Activated CD8-positive, alpha-beta T cell treated with anti-CD3 and anti-CD28 coated beads for 36 hours (primary cell): ENCODE data around the gene KRI1. TPM values are rescaled to one million over a fixed set of nuclear protein-coding genes. Genes with fewer than 3 reads are reported as not detected.
A peak's percentile ranks its signal among the peaks of the same experiment; 100 is the strongest.
"Not testable (repeated sequence)": the region's sequence is repeated elsewhere in the genome, so short reads cannot be mapped to it uniquely, and the experiment has no call there.

Experiments
- ATAC-seq: fragments of 200-7000 bp; cut with Tn5 transposase; one replicate; pipeline ENCODE4 v1.10.0; 2021; ENCODE audit warnings: mild to moderate bottlenecking, moderate library complexity
- CTCF ChIA-PET: fragments of 350-600 bp; sonication (Branson Sonifier 250); formaldehyde crosslinking; loops from one replicate; lab custom pipeline; 2021; ENCODE audit warnings: antibody characterized with exemption; lab: Charles Lee
- POLR2A ChIA-PET: fragments of 350-600 bp; sonication (Branson Sonifier 250); formaldehyde crosslinking; loops from one replicate; lab custom pipeline; 2021; ENCODE audit warnings: antibody characterized with exemption; lab: Charles Lee
- DNase-seq: peaks from one replicate; pipeline ENCODE4 v3.0.0-alpha.2; 2020
- H3K27ac Mint-ChIP-seq: one replicate; pipeline ENCODE4 v1.8.0; 2021; ENCODE audit warnings: mild to moderate bottlenecking, mixed read lengths
- H3K27me3 Mint-ChIP-seq: one replicate; pipeline ENCODE4 v1.8.0; 2021; ENCODE audit warnings: mixed read lengths
- H3K36me3 Mint-ChIP-seq: one replicate; pipeline ENCODE4 v1.8.0; 2021; ENCODE audit warnings: low read depth, mixed read lengths
- H3K4me1 Mint-ChIP-seq: one replicate; pipeline ENCODE4 v1.8.0; 2021; ENCODE audit warnings: low read depth, mixed read lengths
- H3K4me3 Mint-ChIP-seq: one replicate; pipeline ENCODE4 v1.8.0; 2021; ENCODE audit warnings: mild to moderate bottlenecking, moderate library complexity, mixed read lengths
- H3K9me3 Mint-ChIP-seq: one replicate; pipeline ENCODE4 v1.8.0; 2021; ENCODE audit warnings: mixed read lengths
- intact Hi-C: fragments of 100-400 bp; cut with micrococcal nuclease; formaldehyde crosslinking; loops from one replicate; pipeline ENCODE4 v1.10.0; 2022
- total RNA-seq, 2 experiments: library from RNA; stranded (reverse); gene quantifications; one replicate each; pipeline ENCODE4 v1.2.3, GENCODE V29; 2021
- TF ChIP-seq, protein P1 (sequence below): fragments of 200-600 bp; IDR thresholded peaks from one replicate; pipeline ENCODE4 v1.8.0; 2022; ENCODE audit warnings: antibody characterized with exemption, mild to moderate bottlenecking

KRI1 gene
- total RNA-seq, 2 experiments from 2014 or later, result 50.0 to 58.3 TPM

DNA sequence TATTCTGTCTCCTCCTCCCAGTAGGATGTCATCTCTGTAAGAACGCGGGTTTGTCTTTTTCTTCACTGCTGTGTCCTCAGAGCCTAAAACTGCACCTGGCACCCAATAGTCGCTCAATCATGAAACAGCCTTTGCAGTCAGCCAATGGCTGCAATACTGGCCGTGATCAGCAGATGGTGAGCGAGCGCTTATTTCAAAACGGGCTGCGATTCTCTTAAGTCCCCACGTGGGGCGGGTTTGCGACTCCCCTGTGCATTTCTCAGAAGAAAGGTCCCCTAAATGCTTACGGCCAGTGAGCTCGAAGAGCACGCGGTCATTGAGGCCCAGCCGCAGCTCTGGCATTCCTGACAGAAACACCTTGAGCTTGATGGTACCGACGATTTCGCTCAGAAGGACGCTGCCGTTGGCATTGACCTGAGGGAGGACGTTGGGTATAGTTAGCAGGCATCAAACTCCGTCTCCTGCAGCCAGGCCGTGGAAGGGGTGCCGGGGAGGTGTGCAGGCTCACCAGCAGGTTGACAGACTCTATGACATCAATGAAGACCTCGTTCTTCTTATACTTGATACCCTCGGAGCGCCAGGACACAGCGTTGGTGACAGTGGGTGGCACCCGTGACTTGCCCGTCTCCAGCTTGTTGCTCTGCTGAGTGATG, 15.3 kb upstream of the KRI1 start:
- no peaks in the 10 kb centered on the region for H3K36me3 Mint-ChIP-seq
- ChIA-PET CTCF (interaction anchor here (0.6 to 8.5 kb wide), 57 partner anchors 8 to 283 kb away, joined by 3 to 409 read pairs (median 6); partner anchors contain the start of genes CDKN2D, DNM2, KRI1 and QTRT1), POLR2A (interaction anchor here (0.7 to 3.9 kb wide), 12 partner anchors 9 to 121 kb away, joined by 3 to 24 read pairs (median 4); partner anchors contain the start of genes KRI1 and QTRT1)
- DNase-seq, result peak; percentile 98
- H3K4me3 Mint-ChIP-seq, result no peak overlapping the region
- H3K4me1 Mint-ChIP-seq, result peaks cover 7% of the 10 kb centered on the region
- peak; percentile 100 for ATAC-seq
- intact Hi-C loops, result loop anchor here (1.0 to 2.0 kb wide), 2 partner anchors 63 to 118 kb away; no protein-coding TSS in a partner anchor
- no peaks in the 10 kb centered on the region for H3K27me3 Mint-ChIP-seq
- no peak overlapping the region for H3K27ac Mint-ChIP-seq
- TF ChIP-seq, protein P1, sequence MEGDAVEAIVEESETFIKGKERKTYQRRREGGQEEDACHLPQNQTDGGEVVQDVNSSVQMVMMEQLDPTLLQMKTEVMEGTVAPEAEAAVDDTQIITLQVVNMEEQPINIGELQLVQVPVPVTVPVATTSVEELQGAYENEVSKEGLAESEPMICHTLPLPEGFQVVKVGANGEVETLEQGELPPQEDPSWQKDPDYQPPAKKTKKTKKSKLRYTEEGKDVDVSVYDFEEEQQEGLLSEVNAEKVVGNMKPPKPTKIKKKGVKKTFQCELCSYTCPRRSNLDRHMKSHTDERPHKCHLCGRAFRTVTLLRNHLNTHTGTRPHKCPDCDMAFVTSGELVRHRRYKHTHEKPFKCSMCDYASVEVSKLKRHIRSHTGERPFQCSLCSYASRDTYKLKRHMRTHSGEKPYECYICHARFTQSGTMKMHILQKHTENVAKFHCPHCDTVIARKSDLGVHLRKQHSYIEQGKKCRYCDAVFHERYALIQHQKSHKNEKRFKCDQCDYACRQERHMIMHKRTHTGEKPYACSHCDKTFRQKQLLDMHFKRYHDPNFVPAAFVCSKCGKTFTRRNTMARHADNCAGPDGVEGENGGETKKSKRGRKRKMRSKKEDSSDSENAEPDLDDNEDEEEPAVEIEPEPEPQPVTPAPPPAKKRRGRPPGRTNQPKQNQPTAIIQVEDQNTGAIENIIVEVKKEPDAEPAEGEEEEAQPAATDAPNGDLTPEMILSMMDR, result peak; percentile 100
- no peaks in the 10 kb centered on the region for H3K9me3 Mint-ChIP-seq

DNA sequence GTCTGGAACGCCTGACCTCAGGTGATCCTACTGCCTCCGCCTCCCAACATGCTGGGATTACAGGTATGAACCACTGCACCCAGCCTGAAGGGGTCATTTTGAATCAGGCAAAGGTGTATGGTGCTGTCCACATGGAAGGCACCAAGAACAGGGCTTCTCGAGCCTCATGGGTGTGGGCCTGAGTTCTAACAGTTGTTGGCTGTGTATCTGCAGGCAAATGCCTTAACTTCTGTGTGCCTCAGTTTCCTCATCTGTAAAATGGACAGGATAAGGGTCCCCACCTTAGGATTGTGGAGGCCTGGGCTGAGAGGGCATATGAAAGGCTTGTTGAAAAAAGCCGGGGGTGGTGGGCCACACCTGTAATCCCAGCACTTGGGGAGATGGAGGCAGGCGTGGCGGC, 12.1 kb upstream of the KRI1 start:
- Mint-ChIP-seq H3K4me1 (peaks cover 7% of the 10 kb centered on the region), H3K27ac (no peak overlapping the region), H3K4me3 (no peak overlapping the region), H3K36me3 (no peaks in the 10 kb centered on the region), H3K27me3 (no peaks in the 10 kb centered on the region), H3K9me3 (no peaks in the 10 kb centered on the region)
- intact Hi-C loops, result no loop called here
- ATAC-seq (no peak), DNase-seq (no peak)
- ChIA-PET POLR2A (no interaction called here), CTCF (interaction anchor here (1.1 to 8.5 kb wide), 3 partner anchors 69 to 120 kb away, joined by 3 to 409 read pairs (median 175); partner anchors contain the start of gene QTRT1)
- TF ChIP-seq, protein P1, result no peak

DNA sequence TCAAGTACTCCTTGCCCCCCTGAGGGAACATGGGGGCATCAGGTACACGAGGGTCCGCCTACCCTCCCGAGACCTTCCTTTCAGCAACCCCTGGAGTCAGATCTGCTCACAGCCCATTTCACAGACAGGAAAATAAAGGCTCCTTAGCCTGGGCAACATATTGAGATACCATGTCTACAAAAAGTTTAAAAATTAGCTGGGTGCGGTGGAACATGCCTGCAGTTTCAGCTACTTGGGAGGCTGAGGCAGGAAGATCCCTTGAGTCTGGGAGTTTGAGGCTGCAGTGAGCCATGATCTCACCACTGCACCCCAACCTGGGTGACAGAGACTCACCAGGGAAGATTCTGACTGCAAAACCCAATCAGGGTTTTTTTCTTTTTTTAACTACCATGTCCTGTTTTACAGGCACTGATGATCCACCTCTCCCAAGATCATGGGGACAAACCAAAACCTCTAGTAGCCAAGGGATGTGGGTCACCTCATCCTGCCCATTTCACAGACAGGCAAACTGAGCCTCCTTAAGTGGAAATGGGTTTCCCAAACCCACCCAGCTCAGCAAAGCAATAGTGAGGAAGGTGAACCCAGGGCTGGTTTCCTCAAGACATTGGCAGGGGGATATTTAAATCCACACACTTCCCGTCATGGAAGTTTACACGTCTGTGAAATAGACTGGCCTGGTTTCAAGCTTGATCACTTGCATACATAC, 9.4 kb upstream of the KRI1 start:
- Mint-ChIP-seq H3K36me3 (no peaks in the 10 kb centered on the region), H3K4me3 (no peak overlapping the region), H3K4me1 (peaks cover 6% of the 10 kb centered on the region), H3K9me3 (no peaks in the 10 kb centered on the region), H3K27ac (no peak overlapping the region), H3K27me3 (no peaks in the 10 kb centered on the region)
- CTCF ChIA-PET, result interaction anchor here (0.6 to 2.5 kb wide), 3 partner anchors 10 to 70 kb away, joined by 3 to 15 read pairs (median 5); no protein-coding TSS in a partner anchor
- ATAC-seq (no peak), DNase-seq (no peak)
- POLR2A ChIA-PET, result interaction anchor here (0.9 kb wide), 1 partner anchor 8 kb away, joined by 3 read pairs; no protein-coding TSS in a partner anchor
- TF ChIP-seq, protein P1, result no peak
- intact Hi-C loops, result no loop called here

DNA sequence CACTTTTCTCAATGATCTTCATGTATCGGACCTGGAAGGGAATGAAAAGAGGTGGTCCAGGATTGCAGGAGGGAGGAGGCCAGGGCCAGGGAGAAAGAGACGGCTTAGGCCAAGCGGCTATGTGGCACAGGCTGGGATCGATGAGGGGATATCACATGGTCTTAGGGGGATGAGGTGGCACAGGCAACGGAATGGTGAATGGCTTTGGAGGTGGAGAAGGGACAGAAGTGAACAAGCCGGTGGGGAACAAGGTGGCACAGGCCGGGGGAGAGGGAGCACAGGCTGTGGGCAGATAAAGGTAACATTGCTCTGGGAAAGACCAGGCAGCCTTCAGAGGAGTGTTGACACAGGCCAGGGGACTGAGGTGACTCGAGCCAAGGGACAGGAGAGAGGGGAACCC, 8.7 kb upstream of the KRI1 start:
- CTCF ChIA-PET, result interaction anchor here (0.6 to 9.2 kb wide), 4 partner anchors 20 to 126 kb away, joined by 3 to 71 read pairs (median 14); partner anchors contain the start of gene QTRT1
- ATAC-seq (no peak), DNase-seq (no peak)
- peaks cover 7% of the 10 kb centered on the region for H3K4me1 Mint-ChIP-seq
- no peaks in the 10 kb centered on the region for H3K36me3 Mint-ChIP-seq
- H3K27ac Mint-ChIP-seq, result no peak overlapping the region
- H3K27me3 Mint-ChIP-seq, result no peaks in the 10 kb centered on the region
- no peaks in the 10 kb centered on the region for H3K9me3 Mint-ChIP-seq
- intact Hi-C loops, result no loop called here
- POLR2A ChIA-PET, result no interaction called here
- no peak overlapping the region for H3K4me3 Mint-ChIP-seq
- TF ChIP-seq, protein P1, result no peak

DNA sequence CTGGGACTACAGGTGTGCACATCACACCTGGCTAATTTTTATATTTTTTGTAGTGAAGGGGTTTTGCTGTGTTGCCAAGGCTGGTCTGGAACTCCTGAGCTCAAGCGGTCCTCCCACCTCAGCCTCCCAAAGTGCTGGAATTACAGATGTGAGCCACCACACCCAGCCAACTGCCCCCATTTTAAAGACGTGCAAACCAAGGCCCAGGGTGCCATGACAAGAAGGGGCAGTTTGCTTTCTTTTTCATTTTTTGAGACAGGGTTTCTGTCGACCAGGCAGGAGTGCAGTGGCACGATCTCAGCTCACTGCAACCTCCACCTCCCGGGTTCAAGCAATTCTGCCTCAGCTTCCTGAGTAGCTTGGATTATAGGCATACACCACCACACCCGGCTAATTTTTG, 8.0 kb upstream of the KRI1 start:
- H3K36me3 Mint-ChIP-seq, H3K27me3 Mint-ChIP-seq, H3K27ac Mint-ChIP-seq, ATAC-seq, intact Hi-C loops, H3K4me3 Mint-ChIP-seq, POLR2A ChIA-PET, H3K9me3 Mint-ChIP-seq, DNase-seq: not testable (repeated sequence)
- CTCF ChIA-PET, result interaction anchor here (1.3 to 9.2 kb wide), 5 partner anchors 32 to 127 kb away, joined by 3 to 71 read pairs (median 24); partner anchors contain the start of gene QTRT1
- peaks cover 11% of the 10 kb centered on the region for H3K4me1 Mint-ChIP-seq
